GM12892 (cell line): ENCODE results near the gene LDB1. TPM values are rescaled to one million over a fixed set of nuclear protein-coding genes. Genes with fewer than 3 reads are reported as not detected.

ENCODE experiments used
- DNase-seq: peaks from one replicate; pipeline ENCODE4 v3.0.0; 2011; ENCODE audit not compliant: insufficient read length
- FAIRE-seq: peaks from 2 replicates; lab custom pipeline; 2011; peaks lifted over from hg19 to GRCh38; lab: Jason Lieb, UNC
- POLR2A ChIP-seq: IDR thresholded peaks from 2 replicates; pipeline ENCODE4 v1.6.1; 2011; ENCODE audit warnings: low read depth, low read length, control low read depth
- POLR2AphosphoS5 ChIP-seq: IDR thresholded peaks from 2 replicates; pipeline ENCODE4 v1.6.1; 2011; ENCODE audit warnings: low read depth, low read length, control low read depth
- TAF1 ChIP-seq: IDR thresholded peaks from 2 replicates; pipeline ENCODE4 v1.6.1; 2011; ENCODE audit warnings: low read depth, mild to moderate bottlenecking, control low read depth, low read length, borderline replicate concordance
- polyA plus RNA-seq: library from polyadenylated mRNA; unstranded; fragments of >200 nt; gene quantifications from one replicate; pipeline ENCODE4 v1.2.1, GENCODE V29; 2012; ENCODE audit warnings: missing spikeins, inconsistent platforms; ENCODE audit not compliant: missing spikeins

The LDB1 gene
- 24.3 TPM for polyA plus RNA-seq

GRCh38 chr10:102120142-102120990, at the start of gene LDB1:
Gene LDB1 (minus strand): TSS chr10:102120368. CDS start chr10:102120110, 258 bp downstream.
- FAIRE-seq, result peak; percentile 98

GRCh38 chr10:102167861-102168260, 47.7 kb upstream of the LDB1 start:
- DNase-seq (no peak), FAIRE-seq (no peak)
- TF ChIP-seq TAF1 (no peak), POLR2AphosphoS5 (no peak), POLR2A (no peak)

More at GRCh38 chr10:102120142-102120990, at the start of gene LDB1:
- TF ChIP-seq POLR2A (peak; percentile 69; the same call in 1 of the 2 replicates), POLR2AphosphoS5 (peak; percentile 54; the same call in 1 of the 2 replicates), TAF1 (no peak; the same call in 1 of the 2 replicates)
- peak; percentile 79 for DNase-seq

- FAIRE-seq (no peak), DNase-seq (no peak)
- TF ChIP-seq POLR2AphosphoS5, result peak; percentile 33; the same call in 1 of the 2 replicates
- no peak; the same call in none of the 2 replicates for TF ChIP-seq POLR2A
These were observed 43.3 kb upstream of the LDB1 start for GRCh38 chr10:102163342-102163989.

- FAIRE-seq, result no peak
- no peak for TF ChIP-seq TAF1
- no peak; the same call in 1 of the 2 replicates for TF ChIP-seq POLR2A
- TF ChIP-seq POLR2AphosphoS5, result no peak
- DNase-seq, result no peak
These were observed 39.7 kb upstream of the LDB1 start for GRCh38 chr10:102159831-102160230.

GRCh38 chr10:102159051-102159597, 39.0 kb upstream of the LDB1 start:
- FAIRE-seq (no peak), DNase-seq (no peak)
- TF ChIP-seq TAF1 (no peak), POLR2AphosphoS5 (no peak), POLR2A (no peak)

GRCh38 chr10:102157224-102157623, 37.1 kb upstream of the LDB1 start:
- no peak for TF ChIP-seq POLR2A
- no peak for TF ChIP-seq POLR2AphosphoS5
- no peak for TF ChIP-seq TAF1
- DNase-seq (no peak), FAIRE-seq (no peak)

- no peak for FAIRE-seq
- no peak for DNase-seq
These were observed 34.4 kb upstream of the LDB1 start for GRCh38 chr10:102154466-102155116.

GRCh38 chr10:102153093-102153620, 33.0 kb upstream of the LDB1 start:
- FAIRE-seq (no peak), DNase-seq (no peak)
- no peak for TF ChIP-seq TAF1
- no peak for TF ChIP-seq POLR2A
- TF ChIP-seq POLR2AphosphoS5, result no peak

More at GRCh38 chr10:102154466-102155116, 34.4 kb upstream of the LDB1 start:
- no peak for TF ChIP-seq TAF1
- no peak for TF ChIP-seq POLR2AphosphoS5
- no peak for TF ChIP-seq POLR2A

- TF ChIP-seq TAF1 (no peak), POLR2A (no peak), POLR2AphosphoS5 (no peak)
- FAIRE-seq (no peak), DNase-seq (no peak)
These were observed 32.4 kb upstream of the LDB1 start for GRCh38 chr10:102152545-102152890.

GRCh38 chr10:102151774-102152544, 31.8 kb upstream of the LDB1 start, which contains the start of gene NOLC1:
Gene NOLC1 (plus strand): TSS chr10:102152389. CDS start chr10:102152411, 22 bp downstream.
- FAIRE-seq (peak; percentile 100), DNase-seq (peak; percentile 92)
- TF ChIP-seq TAF1 (peak; percentile 73), POLR2AphosphoS5 (peak; percentile 97), POLR2A (peak; percentile 97)
